ENCODE results near the gene RPL11.
A peak's percentile ranks its signal among the peaks of the same experiment; 100 is the strongest.
"Not testable (repeated sequence)": the region's sequence is repeated elsewhere in the genome, so short reads cannot be mapped to it uniquely, and the experiment has no call there.

The RPL11 gene

GRCh38 chr1:23687680-23688079, 3.9 kb upstream of the RPL11 start:
- not testable (repeated sequence) for DNase-seq

- not testable (repeated sequence) for DNase-seq
Measured at GRCh38 chr1:23688281-23688680, 3.3 kb upstream of the RPL11 start.

- peak; percentile 69 for DNase-seq
Measured at GRCh38 chr1:23692308-23692871, 784 bp downstream of the RPL11 start.

- no peak for DNase-seq
Measured at GRCh38 chr1:23693599-23693998, 2.0 kb downstream of the RPL11 start.

GRCh38 chr1:23694371-23694770, 2.8 kb downstream of the RPL11 start:
- no peak for DNase-seq

GRCh38 chr1:23695667-23696066, 4.1 kb downstream of the RPL11 start:
- DNase-seq = no peak

- no peak for DNase-seq
Measured at GRCh38 chr1:23696335-23696989, 4.9 kb downstream of the RPL11 start.

- DNase-seq = no peak
Measured at GRCh38 chr1:23698466-23698865, 6.9 kb downstream of the RPL11 start.

- no peak for DNase-seq
Measured at GRCh38 chr1:23699280-23700179, 7.9 kb downstream of the RPL11 start.

- no peak for DNase-seq
Measured at GRCh38 chr1:23701310-23701709, 9.7 kb downstream of the RPL11 start.

GRCh38 chr1:23701996-23702395, 10.4 kb downstream of the RPL11 start:
- no peak for DNase-seq

- no peak for DNase-seq
Measured at GRCh38 chr1:23704834-23705495, 13.4 kb downstream of the RPL11 start.

- DNase-seq = no peak
Measured at GRCh38 chr1:23709229-23709628, 17.6 kb downstream of the RPL11 start.

GRCh38 chr1:23718482-23718881, 26.9 kb downstream of the RPL11 start:
- DNase-seq = no peak

GRCh38 chr1:23719162-23719820, 27.7 kb downstream of the RPL11 start:
- no peak for DNase-seq

GRCh38 chr1:23720256-23720995, 28.8 kb downstream of the RPL11 start:
- no peak for DNase-seq

- DNase-seq = no peak
Measured at GRCh38 chr1:23722652-23723051, 31.0 kb downstream of the RPL11 start.

- DNase-seq = no peak
Measured at GRCh38 chr1:23726686-23727085, 35.1 kb downstream of the RPL11 start.

- no peak for DNase-seq
Measured at GRCh38 chr1:23727362-23727811, 35.8 kb downstream of the RPL11 start.

- DNase-seq = no peak
Measured at GRCh38 chr1:23732363-23733224, 41.0 kb downstream of the RPL11 start.

- DNase-seq = not testable (repeated sequence)
Measured at GRCh38 chr1:23733281-23733680, 41.7 kb downstream of the RPL11 start.
